H1 (cell line): ENCODE data around the gene NCR2. TPM values are rescaled to one million over a fixed set of nuclear protein-coding genes. Genes with fewer than 3 reads are reported as not detected.
"Not testable (repeated sequence)": the region's sequence is repeated elsewhere in the genome, so short reads cannot be mapped to it uniquely, and the experiment has no call there.

Source experiments
- CTCF ChIA-PET: fragments of 300-600 bp; sonication (Branson Sonifier 250); formaldehyde crosslinking; loops from one replicate; lab custom pipeline; 2021; ENCODE audit not compliant: partially characterized antibody; lab: Charles Lee
- POLR2A ChIA-PET: fragments of 300-600 bp; sonication (Branson Sonifier 250); formaldehyde crosslinking; loops from one replicate; lab custom pipeline; 2021; ENCODE audit warnings: inconsistent platforms; ENCODE audit not compliant: partially characterized antibody; lab: Charles Lee
- DNase-seq, 2 experiments: peaks; one replicate each; pipeline versions ENCODE4 v3.0.0 to v3.0.0-alpha.2; 2010 to 2022; ENCODE audit warnings: low spot score in 2 of 2, low read depth in 1 of 2, mixed read lengths in 1 of 2
- FAIRE-seq: peaks from 2 replicates; lab custom pipeline; 2011; peaks lifted over from hg19 to GRCh38; lab: Jason Lieb, UNC
- H2AFZ ChIP-seq: 2 replicates; pipeline ENCODE4 v1.8.1; 2012; ENCODE audit warnings: low read length, inconsistent platforms
- H2AK5ac ChIP-seq: 2 replicates; pipeline ENCODE4 v1.6.1; 2013; ENCODE audit warnings: low read depth, low read length
- H2BK120ac ChIP-seq: replicated peaks from 2 replicates; pipeline ENCODE3; 2013; ENCODE audit warnings: low read depth, low read length, inconsistent platforms
- H2BK12ac ChIP-seq: 2 replicates; pipeline ENCODE4 v1.6.1; 2013; ENCODE audit warnings: low read depth, low read length
- H2BK15ac ChIP-seq: 2 replicates; pipeline ENCODE4 v1.6.1; 2013; ENCODE audit warnings: low read length
- H2BK20ac ChIP-seq: 2 replicates; pipeline ENCODE4 v1.6.1; 2013; ENCODE audit warnings: low read length
- H2BK5ac ChIP-seq: 2 replicates; pipeline ENCODE4 v1.6.1; 2013; ENCODE audit warnings: low read depth, low read length
- H3K14ac ChIP-seq: 2 replicates; pipeline ENCODE4 v1.6.1; 2013; ENCODE audit warnings: inconsistent platforms; ENCODE audit not compliant: insufficient read length
- H3K18ac ChIP-seq: 2 replicates; pipeline ENCODE4 v1.6.1; 2013; ENCODE audit warnings: low read length; ENCODE audit errors: extremely low read depth
- H3K23ac ChIP-seq: 2 replicates; pipeline ENCODE4 v1.6.1; 2013; ENCODE audit warnings: inconsistent platforms; ENCODE audit not compliant: insufficient read length
- H3K23me2 ChIP-seq: 2 replicates; pipeline ENCODE4 v1.6.1; 2013; ENCODE audit warnings: low read depth, low read length
- H3K27ac ChIP-seq: 2 replicates; pipeline ENCODE4 v1.6.1; 2011; ENCODE audit warnings: low read depth, low read length, inconsistent platforms
- H3K27me3 ChIP-seq, 4 experiments: replicated peaks in 1 of 4; 1 replicate in 1 of 4; 2 replicates in 3 of 4; pipeline versions ENCODE4 v1.6.1 to v1.8.1; 2011 to 2013; ENCODE audit warnings: low read length in 3 of 4, mild to moderate bottlenecking in 3 of 4, inconsistent platforms in 2 of 4, mixed read lengths in 2 of 4, moderate library complexity in 1 of 4; ENCODE audit not compliant: control insufficient read depth in 3 of 4, insufficient read depth in 3 of 4; ENCODE audit errors: extremely low read depth in 1 of 4
- H3K36me3 ChIP-seq, 4 experiments: 2 replicates each; pipeline versions ENCODE4 v1.6.1 to v1.8.1; 2011 to 2013; ENCODE audit warnings: mild to moderate bottlenecking in 4 of 4, low read length in 3 of 4, moderate library complexity in 2 of 4, control low read depth in 1 of 4, inconsistent platforms in 1 of 4; ENCODE audit not compliant: insufficient read depth in 4 of 4, control insufficient read depth in 2 of 4
- H3K4ac ChIP-seq: replicated peaks from 2 replicates; pipeline ENCODE3; 2013; ENCODE audit warnings: low read length, low read depth, mixed read lengths, inconsistent platforms; ENCODE audit not compliant: insufficient read length
- H3K4me1 ChIP-seq, 4 experiments: replicated peaks in 1 of 4; 1 replicate in 1 of 4; 2 replicates in 3 of 4; pipeline versions ENCODE4 v1.6.1 to v1.8.1; 2011 to 2013; ENCODE audit warnings: low read length in 3 of 4, inconsistent platforms in 2 of 4, mixed read lengths in 1 of 4; ENCODE audit not compliant: insufficient read depth in 4 of 4, control insufficient read depth in 3 of 4
- H3K4me2 ChIP-seq, 2 experiments: 2 replicates each; pipeline versions ENCODE4 v1.6.1 to v1.8.1; 2011 to 2013; ENCODE audit warnings: low read depth in 2 of 2, low read length in 2 of 2, control low read depth in 1 of 2, inconsistent platforms in 1 of 2, mild to moderate bottlenecking in 1 of 2; ENCODE audit not compliant: insufficient read depth in 1 of 2
- H3K4me3 ChIP-seq, 4 experiments: fragments of 200-600, 300-600 bp in 1 of 4; sonication (generic), shearing (Covaris generic), sonication (Bioruptor Twin) in 1 of 4; 2 replicates each; pipeline versions ENCODE4 v1.5.1 to v1.8.1; 2011 to 2016; ENCODE audit warnings: low read length in 4 of 4, low read depth in 3 of 4, control low read depth in 2 of 4, inconsistent platforms in 2 of 4, mild to moderate bottlenecking in 2 of 4, mixed read lengths in 1 of 4, moderate library complexity in 1 of 4; ENCODE audit not compliant: insufficient read depth in 2 of 4; ENCODE audit errors: extremely low read depth in 1 of 4
- H3K56ac ChIP-seq: replicated peaks from 2 replicates; pipeline ENCODE3; 2013; ENCODE audit warnings: low read depth, mild to moderate bottlenecking, mixed read lengths, low read length, inconsistent platforms; ENCODE audit not compliant: insufficient read length
- H3K79me1 ChIP-seq: 2 replicates; pipeline ENCODE4 v1.6.1; 2013; ENCODE audit warnings: low read depth, low read length, control low read depth
- H3K79me2 ChIP-seq, 2 experiments: 2 replicates each; pipeline versions ENCODE4 v1.6.1 to v1.8.1; 2012 to 2013; ENCODE audit warnings: low read length in 2 of 2, mild to moderate bottlenecking in 2 of 2, inconsistent platforms in 1 of 2; ENCODE audit not compliant: insufficient read depth in 2 of 2, control insufficient read depth in 1 of 2
- H3K9ac ChIP-seq, 4 experiments: replicated peaks in 1 of 4; 1 replicate in 1 of 4; 2 replicates in 3 of 4; pipeline versions ENCODE4 v1.6.1 to v1.8.1; 2011 to 2013; ENCODE audit warnings: low read depth in 3 of 4, low read length in 3 of 4, control low read depth in 2 of 4, mild to moderate bottlenecking in 2 of 4, moderate library complexity in 2 of 4, inconsistent platforms in 1 of 4; ENCODE audit errors: extremely low read depth in 1 of 4
- H3K9me3 ChIP-seq, 2 experiments: 2 replicates each; pipeline versions ENCODE4 v1.6.1 to v1.8.1; 2012 to 2013; ENCODE audit warnings: mild to moderate bottlenecking in 2 of 2, moderate library complexity in 2 of 2, control low read depth in 1 of 2, inconsistent platforms in 1 of 2, low read depth in 1 of 2, low read length in 1 of 2, mixed read lengths in 1 of 2; ENCODE audit not compliant: insufficient read depth in 2 of 2
- H4K20me1 ChIP-seq, 2 experiments: replicated peaks in 1 of 2; 2 replicates each; pipeline versions ENCODE3 to v1.8.1; 2011 to 2013; ENCODE audit warnings: inconsistent platforms in 2 of 2, low read length in 2 of 2, mild to moderate bottlenecking in 1 of 2; ENCODE audit not compliant: insufficient read depth in 2 of 2, control insufficient read depth in 1 of 2
- H4K5ac ChIP-seq: 2 replicates; pipeline ENCODE4 v1.6.1; 2013; ENCODE audit warnings: low read length, low read depth, mixed read lengths, inconsistent platforms; ENCODE audit not compliant: insufficient read length
- H4K8ac ChIP-seq: 2 replicates; pipeline ENCODE4 v1.8.0; 2013; ENCODE audit warnings: mild to moderate bottlenecking, moderate library complexity, low read length, inconsistent platforms; ENCODE audit not compliant: insufficient read depth; ENCODE audit errors: extremely low read depth
- H4K91ac ChIP-seq: replicated peaks from 2 replicates; pipeline ENCODE3; 2013; ENCODE audit warnings: low read length, mixed read lengths, inconsistent platforms; ENCODE audit not compliant: insufficient read length
- CEBPB ChIP-seq: IDR thresholded peaks from 2 replicates; pipeline ENCODE4 v1.6.1; 2012; ENCODE audit warnings: low read depth, low read length
- EP300 ChIP-seq, 2 experiments: IDR thresholded peaks; 1 replicate in 1 of 2; 2 replicates in 1 of 2; pipeline ENCODE4 v1.6.1; 2011 to 2012; ENCODE audit warnings: low read depth in 2 of 2, low read length in 2 of 2, mild to moderate bottlenecking in 2 of 2, borderline replicate concordance in 1 of 2, inconsistent platforms in 1 of 2, moderate library complexity in 1 of 2
- WGBS, 2 experiments: shearing (Covaris generic) in 1 of 2; methylation state at CpG; one replicate each; pipeline versions ENCODE4 v1.1.6 to v1.1.7; 2013 to 2015; ENCODE audit warnings: low lambda C conversion rate in 2 of 2, mixed read lengths in 2 of 2, inconsistent platforms in 1 of 2, low coverage in 1 of 2, missing lambda C conversion rate in 1 of 2; ENCODE audit not compliant: insufficient replicate concordance in 2 of 2, insufficient coverage in 1 of 2, insufficient read length in 1 of 2; ENCODE audit errors: extremely low coverage in 1 of 2, missing lambda C conversion rate in 1 of 2; 5-methylcytosine and 5-hydroxymethylcytosine counted together
- polyA plus RNA-seq, 7 experiments: library from polyadenylated mRNA; depleted of rRNA in 3 of 7; stranded (reverse) in 5 of 7; unstranded in 2 of 7; fragments of >200 nt in 5 of 7; fragments of 200-250 nt in 2 of 7; gene quantifications; 1 replicate in 5 of 7; 2 replicates in 1 of 7; 4 replicates in 1 of 7; pipeline versions ENCODE4 v1.2.1 to v1.2.3, GENCODE V29; 2011 to 2013; ENCODE audit warnings: missing spikeins in 2 of 7, mixed read lengths in 2 of 7
- total RNA-seq: library from RNA; stranded (reverse); fragmentation: NEBNext Ultra II Directional; extraction: Animal tissue kit (Norgen Biotek cat#: 25700); gene quantifications from 2 replicates; pipeline ENCODE4 v1.2.1, GENCODE V29; 2021

NCR2 gene
- total and polyA plus RNA-seq, 2 of the 8 experiments (the other 6 are each of a cell fraction or from before 2014, with no cell fraction given) = not detected

DNA sequence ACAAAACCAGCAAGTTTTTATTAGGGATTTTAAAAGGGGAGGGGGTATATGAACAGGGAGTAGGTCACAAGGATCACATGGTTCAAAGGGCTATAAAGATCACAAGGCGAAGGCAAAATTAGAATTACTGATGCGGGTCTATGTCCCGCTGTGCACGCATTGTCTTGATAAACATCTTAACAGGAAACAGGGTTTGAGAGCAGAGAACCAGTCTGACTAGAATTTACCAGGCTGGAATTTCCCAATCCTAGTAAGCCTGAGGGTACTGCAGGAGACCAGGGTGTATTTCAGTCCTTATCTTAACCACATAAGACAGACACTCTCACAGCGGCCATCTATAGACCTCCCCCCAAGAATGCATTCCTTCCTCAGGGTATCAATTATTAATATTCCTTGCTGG, 38.2 kb upstream of the NCR2 start:
- H3K9ac ChIP-seq, H3K56ac ChIP-seq, FAIRE-seq, H2BK120ac ChIP-seq, H4K91ac ChIP-seq, H2BK15ac ChIP-seq, H4K8ac ChIP-seq, H3K4me2 ChIP-seq, H3K4me3 ChIP-seq, H2BK5ac ChIP-seq, H3K27ac ChIP-seq, H3K79me2 ChIP-seq, H3K23ac ChIP-seq, H2AFZ ChIP-seq, H3K14ac ChIP-seq, H3K27me3 ChIP-seq, H3K4ac ChIP-seq, H2AK5ac ChIP-seq, H3K23me2 ChIP-seq, H2BK12ac ChIP-seq, H4K20me1 ChIP-seq, H3K18ac ChIP-seq, POLR2A ChIA-PET, H3K36me3 ChIP-seq, H3K79me1 ChIP-seq, H4K5ac ChIP-seq, H2BK20ac ChIP-seq: not testable (repeated sequence)
- CTCF ChIA-PET = interaction anchor here (1.1 kb wide), 1 partner anchor 15 kb away, joined by 3 read pairs; no protein-coding TSS in a partner anchor
- peak in 1 of 2 experiments; percentile 39 for DNase-seq
- TF ChIP-seq CEBPB = peak; percentile 57; the same call in 1 of the 2 replicates
- TF ChIP-seq EP300 (IDR thresholded peaks at IDR 0.05; ENCODE audit: borderline replicate concordance in 1 of 2, low read depth in 2 of 2, low read length in 2 of 2) = peak in 1 of 2 experiments; percentile 73; a peak in 1 of 3 replicates
- Histone ChIP-seq H3K4me1 (peaks cover 0 to 11% (median 3%) of the 10 kb centered on the region in 4 experiments; a peak in 3 of 7 replicates), H3K9me3 (peaks cover 10 to 11% of the 10 kb centered on the region in 2 experiments; a peak in 3 of 4 replicates)
- 89% methylated on average over 5 of the region's 5 CpGs; no CpG with 5 or more reads in 1 of the 2 experiments for WGBS, 2 experiments
